HepG2 (cell line): ENCODE measurements around the gene TBC1D20. TPM values are rescaled to one million over a fixed set of nuclear protein-coding genes. Genes with fewer than 3 reads are reported as not detected.

ENCODE experiments used
- EHMT2 ChIP-seq: fragments of 200-600 bp; sonication (generic); IDR thresholded peaks from 2 replicates; pipeline ENCODE4 v1.7.0; 2017; ENCODE audit warnings: antibody characterized with exemption, low read depth, low read length, borderline replicate concordance
- GFI1 ChIP-seq: sonication (generic); formaldehyde crosslinking; IDR thresholded peaks from 2 replicates; pipeline ENCODE4 v1.5.0; 2020; ENCODE audit warnings: missing genetic modification reagents, mild to moderate bottlenecking, borderline replicate concordance
- HNRNPH1 ChIP-seq: fragments of 200-400 bp; formaldehyde crosslinking; optimal IDR thresholded peaks from 2 replicates; pipeline ENCODE3; 2017; ENCODE audit warnings: mild to moderate bottlenecking, low read depth, low read length
- KDM2A ChIP-seq: sonication (generic); formaldehyde crosslinking; IDR thresholded peaks from 2 replicates; pipeline ENCODE4 v1.4.0; 2020; ENCODE audit warnings: low read depth, missing genetic modification reagents, borderline replicate concordance
- POLR2G ChIP-seq: fragments of 200-400 bp; formaldehyde crosslinking; IDR thresholded peaks from 2 replicates; pipeline ENCODE4 v1.6.1; 2018; ENCODE audit warnings: mild to moderate bottlenecking, low read depth, low read length, moderate library complexity
- RFXANK ChIP-seq: IDR thresholded peaks from 2 replicates; pipeline ENCODE4 v1.6.1; 2016
- ZSCAN20 ChIP-seq: sonication (generic); formaldehyde crosslinking; IDR thresholded peaks from 2 replicates; pipeline ENCODE4 v1.4.0; 2020; ENCODE audit warnings: missing genetic modification reagents, mild to moderate bottlenecking, borderline replicate concordance
- polyA plus RNA-seq, 8 experiments: library from polyadenylated mRNA; depleted of rRNA in 3 of 8; stranded (reverse) in 7 of 8; unstranded in 1 of 8; fragments of >200 nt; fragmentation: Illumina TruSeq in 4 of 8; extraction: Trizol in 4 of 8; gene quantifications; 2 replicates each; pipeline versions ENCODE4 v1.2.1 to v1.2.3, GENCODE V29; 2011 to 2016; ENCODE audit warnings: low read depth in 4 of 8, missing spikeins in 1 of 8, mixed read lengths in 1 of 8; ENCODE audit not compliant: insufficient read depth in 1 of 8
- total RNA-seq, 5 experiments: library from RNA; depleted of rRNA; stranded (reverse); fragments of >200 nt; fragmentation: Illumina TruSeq; extraction: Trizol; gene quantifications; 2 replicates each; pipeline ENCODE4 v1.2.3, GENCODE V29; 2016; ENCODE audit warnings: low read depth in 1 of 5
- TF ChIP-seq, protein P1 (sequence below): sonication (generic); formaldehyde crosslinking; IDR thresholded peaks from 2 replicates; pipeline ENCODE4 v1.5.0; 2020; ENCODE audit warnings: missing genetic modification reagents
- TF ChIP-seq, protein P2 (sequence below): sonication (generic); formaldehyde crosslinking; IDR thresholded peaks from 2 replicates; pipeline ENCODE4; 2020; ENCODE audit warnings: missing genetic modification reagents, mild to moderate bottlenecking, borderline replicate concordance

The TBC1D20 gene
- total and polyA plus RNA-seq, 2 of the 13 experiments (the other 11 are each of a cell fraction or from before 2014, with no cell fraction given), result 36.6 to 47.1 TPM

DNA sequence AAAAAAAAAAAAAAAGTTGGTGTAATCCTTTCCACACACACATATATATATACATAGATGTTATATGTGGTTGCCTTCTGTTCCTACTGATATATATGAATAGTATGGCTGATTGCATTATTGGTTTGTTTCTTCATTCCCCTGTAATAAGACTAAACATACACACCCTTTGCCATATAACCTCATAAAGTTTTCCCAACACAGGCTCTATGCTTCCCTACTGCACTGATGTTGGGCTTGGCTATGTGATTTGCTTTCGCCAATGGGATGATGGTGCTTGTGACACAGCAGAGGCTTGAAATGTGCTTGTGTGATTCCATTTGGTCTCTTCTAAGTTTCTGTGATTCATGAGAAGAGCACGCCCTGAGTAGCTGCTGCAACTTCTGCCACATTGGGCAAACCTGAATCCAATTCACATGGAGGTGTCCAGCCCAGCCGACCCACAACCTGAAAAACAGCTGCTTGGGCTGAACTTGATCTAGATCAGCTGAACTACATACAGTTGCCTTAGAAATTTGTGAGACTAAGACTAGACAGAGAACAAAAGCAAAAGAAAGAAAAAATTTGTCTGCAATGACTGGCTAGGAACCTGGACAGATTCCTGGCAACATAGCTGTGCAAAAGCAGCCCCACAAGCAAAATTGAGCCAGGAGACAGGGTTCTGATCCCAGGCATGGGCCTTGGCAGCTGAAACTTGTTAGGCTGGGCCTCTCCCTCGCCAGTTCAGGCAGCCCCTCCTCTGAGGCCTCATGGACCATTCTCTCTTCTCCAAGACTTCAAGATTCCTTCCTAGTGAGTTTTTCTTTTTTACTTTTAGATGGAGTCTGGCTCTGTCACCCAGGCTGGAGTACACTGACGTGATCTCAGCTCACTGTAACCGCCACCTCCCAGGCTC, 13.4 kb upstream of the TBC1D20 start (continued):
- TF ChIP-seq POLR2G (0 out of 2 replicates have a peak, but pooled peaks have one; percentile 39), GFI1 (CRISPR knock-in tag) (no peak), RFXANK (CRISPR knock-in tag) (no peak), KDM2A (CRISPR knock-in tag) (peak; percentile 21; the same call in 1 of the 2 replicates), ZSCAN20 (no peak), EHMT2 (no peak), HNRNPH1 (no peak)
- TF ChIP-seq, protein P1, sequence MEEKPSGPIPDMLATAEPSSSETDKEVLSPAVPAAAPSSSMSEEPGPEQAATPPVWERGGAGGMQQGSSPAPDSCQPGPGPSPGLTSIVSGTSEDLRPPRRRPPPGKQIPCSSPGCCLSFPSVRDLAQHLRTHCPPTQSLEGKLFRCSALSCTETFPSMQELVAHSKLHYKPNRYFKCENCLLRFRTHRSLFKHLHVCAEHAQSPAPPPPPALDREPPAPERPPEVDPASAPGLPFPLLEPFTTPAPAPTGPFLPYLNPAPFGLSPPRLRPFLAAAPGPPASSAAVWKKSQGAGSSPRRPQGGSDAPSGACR (CRISPR knock-in tag), result no peak
- TF ChIP-seq, protein P2, sequence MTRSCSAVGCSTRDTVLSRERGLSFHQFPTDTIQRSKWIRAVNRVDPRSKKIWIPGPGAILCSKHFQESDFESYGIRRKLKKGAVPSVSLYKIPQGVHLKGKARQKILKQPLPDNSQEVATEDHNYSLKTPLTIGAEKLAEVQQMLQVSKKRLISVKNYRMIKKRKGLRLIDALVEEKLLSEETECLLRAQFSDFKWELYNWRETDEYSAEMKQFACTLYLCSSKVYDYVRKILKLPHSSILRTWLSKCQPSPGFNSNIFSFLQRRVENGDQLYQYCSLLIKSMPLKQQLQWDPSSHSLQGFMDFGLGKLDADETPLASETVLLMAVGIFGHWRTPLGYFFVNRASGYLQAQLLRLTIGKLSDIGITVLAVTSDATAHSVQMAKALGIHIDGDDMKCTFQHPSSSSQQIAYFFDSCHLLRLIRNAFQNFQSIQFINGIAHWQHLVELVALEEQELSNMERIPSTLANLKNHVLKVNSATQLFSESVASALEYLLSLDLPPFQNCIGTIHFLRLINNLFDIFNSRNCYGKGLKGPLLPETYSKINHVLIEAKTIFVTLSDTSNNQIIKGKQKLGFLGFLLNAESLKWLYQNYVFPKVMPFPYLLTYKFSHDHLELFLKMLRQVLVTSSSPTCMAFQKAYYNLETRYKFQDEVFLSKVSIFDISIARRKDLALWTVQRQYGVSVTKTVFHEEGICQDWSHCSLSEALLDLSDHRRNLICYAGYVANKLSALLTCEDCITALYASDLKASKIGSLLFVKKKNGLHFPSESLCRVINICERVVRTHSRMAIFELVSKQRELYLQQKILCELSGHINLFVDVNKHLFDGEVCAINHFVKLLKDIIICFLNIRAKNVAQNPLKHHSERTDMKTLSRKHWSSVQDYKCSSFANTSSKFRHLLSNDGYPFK (CRISPR knock-in tag), result 0 out of 2 replicates have a peak, but pooled peaks have one; percentile 9
